ENCODE results near the gene RIMS3.
"Not testable (repeated sequence)": the region's sequence is repeated elsewhere in the genome, so short reads cannot be mapped to it uniquely, and the experiment has no call there.

The RIMS3 gene

DNA sequence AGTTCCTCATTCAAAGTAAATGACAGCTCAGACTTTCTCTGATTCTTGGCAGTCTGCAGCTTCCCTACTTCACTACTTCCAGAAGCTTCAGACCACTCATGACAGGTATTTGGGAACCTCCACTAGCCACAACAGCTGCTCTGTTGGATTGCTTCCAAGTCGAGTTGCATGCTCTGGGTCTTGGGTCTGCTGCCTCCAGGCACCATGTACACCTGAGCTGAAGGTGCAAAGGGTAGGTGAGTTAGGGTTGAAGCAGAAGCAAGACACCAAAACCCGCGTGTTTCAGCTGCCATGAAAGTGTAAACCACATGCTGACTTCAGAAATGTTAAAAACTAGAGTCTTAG lies 71.3 kb downstream of the RIMS3 start:
- TF ChIP-seq CTCF (conservative IDR thresholded peaks at IDR 0.05; ENCODE audit: low read depth, low read length), result no peak
- DNase-seq (ENCODE audit: low read depth), result no peak

GRCh38 chr1:40593449-40594186 lies 71.9 kb downstream of the RIMS3 start:
- DNase-seq (ENCODE audit: low read depth), result no peak
- TF ChIP-seq CTCF (conservative IDR thresholded peaks at IDR 0.05; ENCODE audit: low read depth, low read length), result no peak
- no peak overlapping the region for H3K4me3 ChIP-seq (ENCODE audit: low read length)

More for the DNA sequence above, 71.3 kb downstream of the RIMS3 start:
- H3K4me3 ChIP-seq (ENCODE audit: low read length), result no peak overlapping the region

DNA sequence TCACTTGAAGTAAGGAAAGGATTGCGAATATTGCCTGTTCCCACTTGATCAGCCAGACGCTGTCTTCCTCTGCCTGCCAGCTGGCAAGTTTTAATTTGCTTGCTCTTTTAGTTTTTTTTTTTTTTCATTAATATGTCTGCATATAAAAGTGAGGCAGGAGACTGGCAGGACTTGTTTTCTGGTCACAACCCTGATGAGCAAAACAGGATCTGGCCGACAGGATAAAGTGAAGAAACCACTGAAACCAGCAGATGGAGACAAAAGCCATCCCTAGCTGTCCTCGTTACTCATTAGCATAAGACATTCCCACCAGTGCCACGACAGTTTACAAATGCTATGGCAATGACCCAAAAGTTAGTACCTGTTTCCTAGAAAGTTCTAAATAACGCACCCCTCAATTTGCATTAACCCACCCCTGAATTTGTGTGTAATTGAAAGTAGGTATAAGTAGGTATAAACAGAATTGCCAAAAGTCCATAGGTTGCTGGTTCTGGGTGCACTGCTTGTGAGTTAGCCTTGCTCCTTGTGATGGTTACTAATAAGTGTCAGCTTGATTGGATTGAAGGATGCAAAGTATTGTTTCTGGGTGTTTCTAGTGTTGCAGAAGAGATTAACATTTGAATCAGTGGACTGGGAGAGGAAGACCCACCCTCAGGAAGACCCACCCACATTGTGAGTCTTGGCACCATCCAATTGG lies 73.2 kb downstream of the RIMS3 start:
- no peak overlapping the region for H3K4me3 ChIP-seq (ENCODE audit: low read length)
- no peak for DNase-seq (ENCODE audit: low read depth)
- peak; percentile 53 for TF ChIP-seq CTCF (conservative IDR thresholded peaks at IDR 0.05; ENCODE audit: low read depth, low read length)

DNA sequence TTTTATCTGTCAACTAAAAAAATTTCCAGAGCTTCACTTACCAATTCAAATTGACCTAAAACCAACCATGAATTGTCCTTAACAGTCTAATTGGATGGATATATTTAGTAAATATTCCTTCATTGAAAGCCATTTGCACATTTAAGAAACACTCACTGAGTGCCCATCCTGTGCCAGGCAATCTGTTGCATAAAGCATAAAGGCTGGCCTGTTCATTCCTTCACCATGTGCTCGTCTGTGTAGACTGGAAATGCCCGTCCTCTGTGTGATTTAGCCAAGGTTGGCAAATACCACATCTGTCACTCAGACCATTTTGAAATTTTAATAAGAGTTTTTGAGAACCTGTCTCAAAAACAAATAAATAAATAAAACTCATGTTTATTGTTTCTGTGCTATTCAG lies 76.9 kb downstream of the RIMS3 start:
- no peak for TF ChIP-seq CTCF (conservative IDR thresholded peaks at IDR 0.05; ENCODE audit: low read depth, low read length)
- no peak overlapping the region for H3K4me3 ChIP-seq (ENCODE audit: low read length)
- no peak for DNase-seq (ENCODE audit: low read depth)

DNA sequence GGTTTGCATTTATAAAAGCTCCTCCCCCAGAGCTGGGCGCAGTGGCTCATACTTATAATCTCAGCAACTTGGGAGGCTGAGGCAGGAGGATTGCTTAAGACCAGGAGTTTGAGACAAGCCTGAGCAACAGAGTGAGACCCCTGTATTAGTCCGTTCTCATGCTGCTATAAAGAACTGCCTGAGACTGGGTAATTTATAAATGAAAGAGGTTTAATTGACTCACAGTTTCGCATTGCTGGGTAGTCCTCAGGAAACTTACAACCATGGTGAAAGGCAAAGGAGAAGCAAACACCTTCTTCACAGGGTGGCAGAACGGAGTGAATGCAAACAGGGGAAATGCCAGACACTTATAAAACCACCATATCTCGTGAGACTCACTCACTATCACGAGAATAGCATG lies 81.5 kb downstream of the RIMS3 start:
- no peak for TF ChIP-seq CTCF (conservative IDR thresholded peaks at IDR 0.05; ENCODE audit: low read depth, low read length)
- no peak overlapping the region for H3K4me3 ChIP-seq (ENCODE audit: low read length)
- no peak for DNase-seq (ENCODE audit: low read depth)

GRCh38 chr1:40582116-40582515 lies 83.4 kb downstream of the RIMS3 start:
- TF ChIP-seq CTCF (conservative IDR thresholded peaks at IDR 0.05; ENCODE audit: low read depth, low read length), result no peak
- no peak for DNase-seq (ENCODE audit: low read depth)
- H3K4me3 ChIP-seq (ENCODE audit: low read length), result no peak overlapping the region

GRCh38 chr1:40575336-40575735 lies 90.1 kb downstream of the RIMS3 start:
- no peak overlapping the region for H3K4me3 ChIP-seq (ENCODE audit: low read length)
- peak; percentile 64 for DNase-seq (ENCODE audit: low read depth)
- no peak for TF ChIP-seq CTCF (conservative IDR thresholded peaks at IDR 0.05; ENCODE audit: low read depth, low read length)

DNA sequence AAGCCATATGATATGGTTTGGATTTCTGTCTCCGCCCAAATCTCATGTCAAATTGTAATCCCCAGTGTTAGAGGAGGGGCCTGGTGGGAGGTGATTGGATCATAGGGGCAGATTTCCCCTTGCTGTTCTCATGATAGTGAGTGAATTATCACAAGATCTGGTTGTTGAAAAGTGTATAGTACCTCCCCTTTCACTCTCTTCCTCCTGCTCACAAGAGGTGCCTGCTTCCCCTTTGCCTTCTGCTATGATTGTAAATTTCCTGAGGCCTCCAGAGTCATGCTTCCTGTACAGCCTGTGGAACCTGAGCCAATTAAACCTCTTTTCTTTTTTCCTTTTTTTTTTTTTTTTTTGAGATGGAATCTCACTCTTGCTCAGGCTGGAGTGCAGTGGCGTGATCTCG lies 90.7 kb downstream of the RIMS3 start:
- not testable (repeated sequence) for DNase-seq (ENCODE audit: low read depth); H3K4me3 ChIP-seq (ENCODE audit: low read length)
